ENCODE data around the gene U2AF1L4. TPM values are rescaled to one million over a fixed set of nuclear protein-coding genes. Genes with fewer than 3 reads are reported as not detected.

The U2AF1L4 gene
- total RNA-seq, 2 experiments from 2014 or later: 16.1 to 35.2 TPM

GRCh38 chr19:35782589-35782988, 37.4 kb upstream of the U2AF1L4 start:
- CTCF ChIA-PET (ENCODE audit: unreplicated experiment): interaction anchor here (0.6 kb wide), 1 partner anchor 288 kb away, joined by 3 read pairs; no protein-coding TSS in a partner anchor
- Histone ChIP-seq H3K4me3 (ENCODE audit: low read depth, low read length, poor library complexity, severe bottlenecking) (no peak overlapping the region), H3K9me3 (ENCODE audit: low read length) (no peaks in the 10 kb centered on the region), H4K20me1 (ENCODE audit: insufficient read depth, low read length) (no peaks in the 10 kb centered on the region), H2AFZ (ENCODE audit: low read length) (no peak overlapping the region), H3K4me2 (ENCODE audit: low read length) (no peak overlapping the region), H3K9me2 (ENCODE audit: insufficient read depth, low read length) (no peaks in the 10 kb centered on the region), H3K79me2 (ENCODE audit: insufficient read depth, low read depth, low read length) (no peaks in the 10 kb centered on the region), H3K36me3 (ENCODE audit: insufficient read depth, low read length) (peaks cover 5% of the 10 kb centered on the region; the same call in 1 of the 2 replicates), H3K27ac (ENCODE audit: low read depth, low read length, poor library complexity, severe bottlenecking) (no peak overlapping the region), H3K4me1 (ENCODE audit: insufficient read depth, low read length, poor library complexity, severe bottlenecking) (no peaks in the 10 kb centered on the region)
- DNase-seq (ENCODE audit: low spot score): no peak
- BruUV-seq (replicated peaks): no TSS peak
- TF ChIP-seq CTCF (conservative IDR thresholded peaks at IDR 0.05; ENCODE audit: low read length): no peak
- TF ChIP-seq EZH2phosphoT487 (IDR thresholded peaks at IDR 0.05; ENCODE audit: borderline replicate concordance, low read depth, low read length): no peak
- intact Hi-C loops (cut with micrococcal nuclease; ENCODE audit: unreplicated experiment): no loop called here
- POLR2A ChIA-PET: no interaction called here

- Histone ChIP-seq H3K4me1 (ENCODE audit: insufficient read depth, low read length, poor library complexity, severe bottlenecking) (peaks cover 3% of the 10 kb centered on the region), H3K79me2 (ENCODE audit: insufficient read depth, low read depth, low read length) (no peaks in the 10 kb centered on the region), H3K4me3 (ENCODE audit: low read depth, low read length, poor library complexity, severe bottlenecking) (no peak overlapping the region), H2AFZ (ENCODE audit: low read length) (no peak overlapping the region), H3K4me2 (ENCODE audit: low read length) (no peak overlapping the region), H3K36me3 (ENCODE audit: insufficient read depth, low read length) (peaks cover 5% of the 10 kb centered on the region; the same call in 1 of the 2 replicates), H3K9me3 (ENCODE audit: low read length) (no peaks in the 10 kb centered on the region), H4K20me1 (ENCODE audit: insufficient read depth, low read length) (no peaks in the 10 kb centered on the region), H3K27ac (ENCODE audit: low read depth, low read length, poor library complexity, severe bottlenecking) (no peak overlapping the region), H3K9me2 (ENCODE audit: insufficient read depth, low read length) (no peaks in the 10 kb centered on the region)
- no peak for DNase-seq (ENCODE audit: low spot score)
- ChIA-PET POLR2A (no interaction called here), CTCF (ENCODE audit: unreplicated experiment) (interaction anchor here (0.6 kb wide), 1 partner anchor 287 kb away, joined by 3 read pairs; no protein-coding TSS in a partner anchor)
- BruUV-seq (replicated peaks): no TSS peak
- no peak for TF ChIP-seq CTCF (conservative IDR thresholded peaks at IDR 0.05; ENCODE audit: low read length)
- TF ChIP-seq EZH2phosphoT487 (IDR thresholded peaks at IDR 0.05; ENCODE audit: borderline replicate concordance, low read depth, low read length): no peak
- intact Hi-C loops (cut with micrococcal nuclease; ENCODE audit: unreplicated experiment): no loop called here
Observed at GRCh38 chr19:35781650-35782049, 36.4 kb upstream of the U2AF1L4 start.

GRCh38 chr19:35780717-35781116, 35.5 kb upstream of the U2AF1L4 start:
- TF ChIP-seq CTCF (conservative IDR thresholded peaks at IDR 0.05; ENCODE audit: low read length) (no peak), EZH2phosphoT487 (IDR thresholded peaks at IDR 0.05; ENCODE audit: borderline replicate concordance, low read depth, low read length) (no peak)
- Histone ChIP-seq H3K4me3 (ENCODE audit: low read depth, low read length, poor library complexity, severe bottlenecking) (no peak overlapping the region), H3K79me2 (ENCODE audit: insufficient read depth, low read depth, low read length) (no peaks in the 10 kb centered on the region), H3K9me2 (ENCODE audit: insufficient read depth, low read length) (no peaks in the 10 kb centered on the region), H3K4me2 (ENCODE audit: low read length) (no peak overlapping the region), H3K27ac (ENCODE audit: low read depth, low read length, poor library complexity, severe bottlenecking) (no peak overlapping the region), H2AFZ (ENCODE audit: low read length) (no peak overlapping the region), H3K9me3 (ENCODE audit: low read length) (no peaks in the 10 kb centered on the region), H3K4me1 (ENCODE audit: insufficient read depth, low read length, poor library complexity, severe bottlenecking) (peaks cover 9% of the 10 kb centered on the region), H3K36me3 (ENCODE audit: insufficient read depth, low read length) (peaks cover 5% of the 10 kb centered on the region; the same call in 1 of the 2 replicates), H4K20me1 (ENCODE audit: insufficient read depth, low read length) (no peaks in the 10 kb centered on the region)
- POLR2A ChIA-PET: no interaction called here
- no TSS peak for BruUV-seq (replicated peaks)
- intact Hi-C loops (cut with micrococcal nuclease; ENCODE audit: unreplicated experiment): no loop called here
- CTCF ChIA-PET (ENCODE audit: unreplicated experiment): no interaction called here
- no peak for DNase-seq (ENCODE audit: low spot score)

Measured in OCI-LY7 (cell line).